Measurements from ENCODE around the gene USP5. TPM values are rescaled to one million over a fixed set of nuclear protein-coding genes. Genes with fewer than 3 reads are reported as not detected.

Gene USP5
- total RNA-seq, 2 experiments from 2014 or later = 31.8 to 33.4 TPM

DNA sequence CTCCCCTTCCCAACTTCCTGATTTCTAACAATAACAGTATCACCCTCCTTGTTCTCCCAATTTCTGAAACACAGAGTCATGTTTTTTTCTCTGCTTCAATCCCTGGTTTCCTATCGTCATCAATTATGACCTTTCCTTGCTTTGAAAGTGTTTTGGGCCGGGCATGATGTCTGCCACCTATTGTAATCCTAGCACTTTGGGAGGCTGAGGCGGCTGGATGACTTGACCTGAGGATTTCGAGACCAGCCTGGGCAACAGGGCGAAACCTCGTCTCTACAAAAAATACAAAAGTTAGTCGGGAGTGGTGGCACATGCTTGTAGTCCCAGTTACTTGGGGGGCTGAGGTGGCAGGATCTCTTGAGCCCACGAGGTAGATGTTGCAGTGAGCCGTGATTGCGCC lies 42.9 kb upstream of the USP5 start:
- Mint-ChIP-seq H3K27me3 (no peaks in the 10 kb centered on the region), H3K27ac (peak overlapping the region; percentile 13), H3K9me3 (no peaks in the 10 kb centered on the region), H3K36me3 (ENCODE audit: low read depth) (peaks cover 67% of the 10 kb centered on the region), H3K4me1 (ENCODE audit: low read depth) (peaks cover 27% of the 10 kb centered on the region), H3K4me3 (no peak overlapping the region)
- Histone ChIP-seq H3K4me1 (ENCODE audit: insufficient read depth, low read length) (peaks cover 8% of the 10 kb centered on the region), H3K27me3 (ENCODE audit: control insufficient read depth in 1 of 2, insufficient read depth in 2 of 2, low read length in 2 of 2) (no peaks in the 10 kb centered on the region), H3K36me3 (ENCODE audit: insufficient read depth, low read length) (peaks cover 43% of the 10 kb centered on the region), H3K9me3 (ENCODE audit: control insufficient read depth in 1 of 2, insufficient read depth in 1 of 2, low read length in 2 of 2) (no peaks in the 10 kb centered on the region), H3K27ac (ENCODE audit: low read depth in 1 of 2, low read length in 2 of 2) (no peak overlapping the region), H3K4me3 (ENCODE audit: low read length) (no peak overlapping the region)
- ChIA-PET CTCF (interaction anchor here (0.7 to 1.0 kb wide), 3 partner anchors 26 to 155 kb away, joined by 3 to 5 read pairs (median 4); no protein-coding TSS in a partner anchor), POLR2A (interaction anchor here (0.7 to 1.2 kb wide), 2 partner anchors 20 to 55 kb away, joined by 3 read pairs; partner anchors contain the start of gene CD4)
- DNase-seq (peak in 1 of 14 experiments; percentile 1), ATAC-seq (ENCODE audit: poor library complexity) (no peak)
- intact Hi-C loops (cut with DNase I, micrococcal nuclease) = loop anchor here in 1 of 2 experiments (2.0 kb wide), 1 partner anchor 16 kb away; no protein-coding TSS in a partner anchor
- TF ChIP-seq, protein P1, sequence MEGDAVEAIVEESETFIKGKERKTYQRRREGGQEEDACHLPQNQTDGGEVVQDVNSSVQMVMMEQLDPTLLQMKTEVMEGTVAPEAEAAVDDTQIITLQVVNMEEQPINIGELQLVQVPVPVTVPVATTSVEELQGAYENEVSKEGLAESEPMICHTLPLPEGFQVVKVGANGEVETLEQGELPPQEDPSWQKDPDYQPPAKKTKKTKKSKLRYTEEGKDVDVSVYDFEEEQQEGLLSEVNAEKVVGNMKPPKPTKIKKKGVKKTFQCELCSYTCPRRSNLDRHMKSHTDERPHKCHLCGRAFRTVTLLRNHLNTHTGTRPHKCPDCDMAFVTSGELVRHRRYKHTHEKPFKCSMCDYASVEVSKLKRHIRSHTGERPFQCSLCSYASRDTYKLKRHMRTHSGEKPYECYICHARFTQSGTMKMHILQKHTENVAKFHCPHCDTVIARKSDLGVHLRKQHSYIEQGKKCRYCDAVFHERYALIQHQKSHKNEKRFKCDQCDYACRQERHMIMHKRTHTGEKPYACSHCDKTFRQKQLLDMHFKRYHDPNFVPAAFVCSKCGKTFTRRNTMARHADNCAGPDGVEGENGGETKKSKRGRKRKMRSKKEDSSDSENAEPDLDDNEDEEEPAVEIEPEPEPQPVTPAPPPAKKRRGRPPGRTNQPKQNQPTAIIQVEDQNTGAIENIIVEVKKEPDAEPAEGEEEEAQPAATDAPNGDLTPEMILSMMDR (IDR thresholded peaks at IDR 0.05) = no peak

DNA sequence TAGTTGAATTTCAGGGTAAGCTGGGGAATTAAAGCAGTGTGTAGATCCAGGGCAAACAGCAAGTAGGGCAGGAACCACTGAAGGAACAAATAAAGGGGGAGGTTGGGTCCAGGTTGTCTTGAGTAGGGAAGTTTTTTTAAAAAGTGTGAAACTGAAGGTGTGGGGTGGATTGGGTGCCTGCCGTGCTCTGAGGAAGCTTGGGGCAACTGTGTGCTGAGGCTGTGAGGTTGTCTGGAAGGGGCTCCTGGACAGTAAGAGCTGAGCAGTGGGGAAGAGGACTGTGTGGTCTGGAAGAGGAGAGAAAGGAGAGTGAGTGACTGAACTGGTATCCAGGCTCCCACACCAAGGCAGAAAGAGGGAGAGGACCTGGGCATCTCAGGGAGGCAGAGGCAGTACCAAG lies 41.2 kb upstream of the USP5 start:
- peak; percentile 17 for ATAC-seq (ENCODE audit: poor library complexity)

DNA sequence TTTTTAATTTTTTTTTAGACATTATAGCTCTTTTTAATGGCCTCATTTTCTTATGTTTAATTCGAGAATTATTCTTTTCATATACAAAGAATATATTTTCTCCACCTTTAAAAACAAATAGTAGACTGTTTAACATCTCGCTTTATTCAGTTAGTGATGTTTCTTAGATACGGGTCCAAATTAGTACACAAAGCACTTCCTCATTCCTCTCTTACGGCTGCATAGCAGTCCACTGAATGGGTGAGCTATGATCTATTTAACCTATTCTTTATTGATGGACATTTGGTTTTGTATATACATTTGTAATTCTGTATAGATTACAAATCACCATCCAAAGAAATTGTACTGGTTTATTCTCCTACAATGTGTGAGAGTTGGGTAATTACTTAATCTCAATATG lies 38.6 kb upstream of the USP5 start:
- no peak overlapping the region for H3K27ac ChIP-seq (ENCODE audit: low read depth in 1 of 2, low read length in 2 of 2)
- Mint-ChIP-seq H3K9me3 (no peaks in the 10 kb centered on the region), H3K4me3 (no peak overlapping the region), H3K36me3 (ENCODE audit: low read depth) (peaks cover 71% of the 10 kb centered on the region), H3K27ac (no peak overlapping the region), H3K27me3 (no peaks in the 10 kb centered on the region), H3K4me1 (ENCODE audit: low read depth) (peaks cover 24% of the 10 kb centered on the region)
- ATAC-seq (ENCODE audit: poor library complexity) (no peak), DNase-seq (no peak)
- ChIA-PET CTCF (no interaction called here), POLR2A (interaction anchor here (0.7 kb wide), 1 partner anchor 149 kb away, joined by 3 read pairs; no protein-coding TSS in a partner anchor)
- no peaks in the 10 kb centered on the region for H3K27me3 ChIP-seq (ENCODE audit: control insufficient read depth in 1 of 2, insufficient read depth in 2 of 2, low read length in 2 of 2)
- H3K9me3 ChIP-seq (ENCODE audit: control insufficient read depth in 1 of 2, insufficient read depth in 1 of 2, low read length in 2 of 2) = no peaks in the 10 kb centered on the region
- H3K4me1 ChIP-seq (ENCODE audit: insufficient read depth, low read length) = peaks cover 8% of the 10 kb centered on the region
- TF ChIP-seq, protein P1 (IDR thresholded peaks at IDR 0.05) = no peak
- peaks cover 62% of the 10 kb centered on the region for H3K36me3 ChIP-seq (ENCODE audit: insufficient read depth, low read length)
- intact Hi-C loops (cut with DNase I, micrococcal nuclease) = no loop called here
- no peak overlapping the region for H3K4me3 ChIP-seq (ENCODE audit: low read length)

More for the DNA sequence above, 41.2 kb upstream of the USP5 start:
- Mint-ChIP-seq H3K27me3 (no peaks in the 10 kb centered on the region), H3K9me3 (no peaks in the 10 kb centered on the region), H3K4me3 (peak overlapping the region; percentile 7), H3K27ac (peak overlapping the region; percentile 53), H3K36me3 (ENCODE audit: low read depth) (peaks cover 68% of the 10 kb centered on the region), H3K4me1 (ENCODE audit: low read depth) (peaks cover 24% of the 10 kb centered on the region)
- intact Hi-C loops (cut with DNase I, micrococcal nuclease) = no loop called here
- Histone ChIP-seq H3K4me3 (ENCODE audit: low read length) (no peak overlapping the region), H3K27me3 (ENCODE audit: control insufficient read depth in 1 of 2, insufficient read depth in 2 of 2, low read length in 2 of 2) (no peaks in the 10 kb centered on the region), H3K36me3 (ENCODE audit: insufficient read depth, low read length) (peaks cover 51% of the 10 kb centered on the region), H3K9me3 (ENCODE audit: control insufficient read depth in 1 of 2, insufficient read depth in 1 of 2, low read length in 2 of 2) (no peaks in the 10 kb centered on the region), H3K27ac (ENCODE audit: low read depth in 1 of 2, low read length in 2 of 2) (no peak overlapping the region), H3K4me1 (ENCODE audit: insufficient read depth, low read length) (peaks cover 8% of the 10 kb centered on the region)
- ChIA-PET POLR2A (interaction anchor here (0.6 to 1.9 kb wide), 6 partner anchors 10 to 45 kb away, joined by 3 to 6 read pairs (median 3); partner anchors contain the start of genes CD4 and PTMS), CTCF (interaction anchor here (1.1 kb wide), 1 partner anchor 18 kb away, joined by 3 read pairs; no protein-coding TSS in a partner anchor)
- no peak for DNase-seq
- TF ChIP-seq, protein P1 (IDR thresholded peaks at IDR 0.05) = no peak
